Neural cell (in vitro differentiated cells): ENCODE measurements around the gene S100A2. TPM values are rescaled to one million over a fixed set of nuclear protein-coding genes. Genes with fewer than 3 reads are reported as not detected.

Experiments used
- H2AFZ ChIP-seq: fragments of 200-600, 300-800 bp; sonication (generic), shearing (Covaris generic); 2 replicates; pipeline ENCODE4 v1.6.0; 2014; ENCODE audit warnings: low read depth, mild to moderate bottlenecking, antibody characterized with exemption, low read length, moderate library complexity
- H3F3A ChIP-seq: fragments of 200-600 bp; shearing (Covaris generic); 2 replicates; pipeline ENCODE4 v1.6.1; 2016; ENCODE audit warnings: mild to moderate bottlenecking, moderate library complexity, mixed read lengths, antibody characterized with exemption, low read length; ENCODE audit not compliant: insufficient read depth, poor library complexity, severe bottlenecking
- H3K27ac ChIP-seq: fragments of 200-600, 300-800 bp; sonication (generic), shearing (Covaris generic); 2 replicates; pipeline ENCODE4 v1.5.1; 2014; ENCODE audit warnings: mild to moderate bottlenecking, low read length, moderate library complexity
- H3K27me3 ChIP-seq: fragments of 300-800, 200-600 bp; sonication (generic), shearing (Covaris generic); 2 replicates; pipeline ENCODE4 v1.6.0; 2014; ENCODE audit warnings: mild to moderate bottlenecking, low read depth, low read length, moderate library complexity; ENCODE audit not compliant: insufficient read depth
- H3K36me3 ChIP-seq: fragments of 300-800, 200-600 bp; sonication (generic), shearing (Covaris generic); 2 replicates; pipeline ENCODE4 v1.5.1; 2014; ENCODE audit warnings: mild to moderate bottlenecking, antibody characterized with exemption, low read length, moderate library complexity; ENCODE audit not compliant: insufficient read depth
- H3K4me2 ChIP-seq: fragments of 300-800, 200-600 bp; sonication (generic), shearing (Covaris generic); 2 replicates; pipeline ENCODE4 v1.6.0; 2014; ENCODE audit warnings: mild to moderate bottlenecking, low read length
- H3K4me3 ChIP-seq: fragments of 300-800, 200-600 bp; sonication (generic), shearing (Covaris generic); 2 replicates; pipeline ENCODE4 v1.5.1; 2014; ENCODE audit warnings: mild to moderate bottlenecking, low read length, moderate library complexity
- H3K79me2 ChIP-seq: fragments of 200-600 bp; shearing (Covaris generic); replicated peaks from 2 replicates; pipeline ENCODE4 v1.6.0; 2014; ENCODE audit warnings: mild to moderate bottlenecking, low read length, moderate library complexity; ENCODE audit not compliant: insufficient read depth
- H3K9ac ChIP-seq: fragments of 300-800, 200-600 bp; sonication (generic), shearing (Covaris generic); 2 replicates; pipeline ENCODE4 v1.6.1; 2016; ENCODE audit warnings: mild to moderate bottlenecking, low read length, mixed read lengths
- H3K9me2 ChIP-seq: fragments of 200-600 bp; shearing (Covaris generic); 2 replicates; pipeline ENCODE4 v1.6.1; 2016; ENCODE audit warnings: mild to moderate bottlenecking, low read length, mixed read lengths; ENCODE audit not compliant: insufficient read depth
- H3K9me3 ChIP-seq: fragments of 200-600, 300-800 bp; sonication (generic), shearing (Covaris generic); 2 replicates; pipeline ENCODE4 v1.6.1; 2016; ENCODE audit warnings: mild to moderate bottlenecking, mixed run types, low read length, moderate library complexity, mixed read lengths
- H4K20me1 ChIP-seq: fragments of 200-600 bp; shearing (Covaris generic); 2 replicates; pipeline ENCODE4 v1.6.1; 2016; ENCODE audit warnings: mild to moderate bottlenecking, mixed run types; ENCODE audit not compliant: insufficient read depth
- CTCF ChIP-seq: fragments of 450-650 bp; IDR thresholded peaks from 2 replicates; pipeline ENCODE4 v1.5.1; 2014; ENCODE audit warnings: antibody characterized with exemption, mild to moderate bottlenecking, moderate library complexity; ENCODE audit not compliant: poor library complexity, severe bottlenecking
- EP300 ChIP-seq: fragments of 450-650 bp; conservative IDR thresholded peaks from 2 replicates; pipeline ENCODE4 v1.6.1; 2014; ENCODE audit warnings: antibody characterized with exemption, mild to moderate bottlenecking, moderate library complexity; ENCODE audit not compliant: poor library complexity, severe bottlenecking
- EZH2 ChIP-seq: fragments of 200-600, 300-800 bp; shearing (Covaris generic), sonication (generic); IDR thresholded peaks from 2 replicates; pipeline ENCODE4 v1.6.1; 2014; ENCODE audit warnings: antibody characterized with exemption, low read length, borderline replicate concordance, mild to moderate bottlenecking; ENCODE audit not compliant: insufficient read depth, poor library complexity, severe bottlenecking
- MXI1 ChIP-seq: fragments of 450-650 bp; conservative IDR thresholded peaks from 2 replicates; pipeline ENCODE4 v1.6.1; 2014; ENCODE audit warnings: antibody characterized with exemption, mild to moderate bottlenecking; ENCODE audit not compliant: poor library complexity, severe bottlenecking
- POLR2AphosphoS5 ChIP-seq: IDR thresholded peaks from 2 replicates; pipeline ENCODE4 v1.6.1; 2012
- RAD21 ChIP-seq: fragments of 450-650 bp; conservative IDR thresholded peaks from 2 replicates; pipeline ENCODE4 v1.6.1; 2014; ENCODE audit warnings: antibody characterized with exemption, mild to moderate bottlenecking, moderate library complexity
- REST ChIP-seq: IDR thresholded peaks from 2 replicates; pipeline ENCODE4 v1.6.1; 2012; ENCODE audit warnings: borderline replicate concordance
- SMC3 ChIP-seq: fragments of 450-650 bp; conservative IDR thresholded peaks from 2 replicates; pipeline ENCODE4 v1.6.1; 2014; ENCODE audit warnings: antibody characterized with exemption, mild to moderate bottlenecking, moderate library complexity; ENCODE audit not compliant: poor library complexity
- TAF1 ChIP-seq: IDR thresholded peaks from 2 replicates; pipeline ENCODE4 v1.6.1; 2012; ENCODE audit warnings: low read depth
- polyA plus RNA-seq: library from polyadenylated mRNA; depleted of rRNA; stranded (reverse); fragments of >200 nt; gene quantifications from 2 replicates; pipeline ENCODE4 v1.2.3, GENCODE V29; 2014

S100A2 gene
- polyA plus RNA-seq, 1 donor from 2014 or later: not detected

- Histone ChIP-seq H4K20me1 (no peaks in the 10 kb centered on the region), H3K9me2 (no peaks in the 10 kb centered on the region), H3K27me3 (no peaks in the 10 kb centered on the region), H3K79me2 (no peaks in the 10 kb centered on the region), H3K36me3 (no peaks in the 10 kb centered on the region), H3F3A (no peaks in the 10 kb centered on the region), H3K4me2 (no peak overlapping the region), H2AFZ (no peak overlapping the region), H3K27ac (no peak overlapping the region), H3K9ac (no peak overlapping the region), H3K4me3 (no peak overlapping the region), H3K9me3 (no peaks in the 10 kb centered on the region)
- TF ChIP-seq CTCF (no peak), EP300 (no peak), SMC3 (no peak), RAD21 (no peak), REST (no peak), POLR2AphosphoS5 (no peak), EZH2 (no peak), MXI1 (no peak), TAF1 (no peak)
Observed at GRCh38 chr1:153609585-153609907, 43.9 kb upstream of the S100A2 start.

GRCh38 chr1:153608742-153609584, 43.3 kb upstream of the S100A2 start:
- H3K27me3 ChIP-seq: no peaks in the 10 kb centered on the region
- no peak overlapping the region for H2AFZ ChIP-seq
- TF ChIP-seq TAF1 (no peak), MXI1 (no peak), RAD21 (no peak), EZH2 (no peak), REST (no peak), EP300 (no peak), POLR2AphosphoS5 (no peak), SMC3 (no peak), CTCF (no peak)
- H3F3A ChIP-seq: no peaks in the 10 kb centered on the region
- no peaks in the 10 kb centered on the region for H3K9me2 ChIP-seq
- no peaks in the 10 kb centered on the region for H4K20me1 ChIP-seq
- no peak overlapping the region for H3K4me2 ChIP-seq
- H3K27ac ChIP-seq: no peak overlapping the region
- H3K9me3 ChIP-seq: no peaks in the 10 kb centered on the region
- no peaks in the 10 kb centered on the region for H3K79me2 ChIP-seq
- H3K36me3 ChIP-seq: no peaks in the 10 kb centered on the region
- H3K9ac ChIP-seq: no peak overlapping the region
- H3K4me3 ChIP-seq: no peak overlapping the region
